Measurements from ENCODE around the gene NCK2. TPM values are rescaled to one million over a fixed set of nuclear protein-coding genes. Genes with fewer than 3 reads are reported as not detected.

The NCK2 gene
- total RNA-seq, 1 experiment from 2014 or later = 26.7 TPM

- Histone ChIP-seq H3K36me3 (ENCODE audit: control insufficient read depth in 1 of 2, insufficient read depth in 2 of 2, low read length in 2 of 2) (no peaks in the 10 kb centered on the region), H3K27me3 (ENCODE audit: insufficient read depth, low read length) (peaks cover 13% of the 10 kb centered on the region; the same call in 1 of the 2 replicates), H3K4me2 (ENCODE audit: low read length) (no peak overlapping the region), H2AFZ (ENCODE audit: low read depth, low read length, poor library complexity, severe bottlenecking) (no peak overlapping the region), H3K4me3 (replicated peaks in 1 of 2; ENCODE audit: low read depth in 1 of 2, low read length in 2 of 2) (no peak overlapping the region), H3K9ac (ENCODE audit: low read length) (no peak overlapping the region), H3K9me2 (ENCODE audit: insufficient read depth) (no peaks in the 10 kb centered on the region), H3K9me3 (ENCODE audit: control insufficient read depth in 1 of 2, insufficient read depth in 1 of 2, low read depth in 1 of 2, low read length in 2 of 2) (peaks cover 0 to 6% of the 10 kb centered on the region in 2 experiments; a peak in 1 of 4 replicates), H3K27ac (ENCODE audit: low read depth, low read length) (no peak overlapping the region), H3K79me2 (ENCODE audit: insufficient read depth, low read length) (no peaks in the 10 kb centered on the region), H3K4me1 (ENCODE audit: control insufficient read depth in 1 of 2, insufficient read depth in 2 of 2, low read length in 2 of 2) (no peaks in the 10 kb centered on the region), H4K20me1 (ENCODE audit: insufficient read depth) (no peaks in the 10 kb centered on the region)
- ChIA-PET RAD21 (ENCODE audit: low non-redundant PET in 1 of 2, low total read pairs in 2 of 2, uncharacterized antibody in 2 of 2, unreplicated experiment in 2 of 2) (no interaction called here), POLR2A (no interaction called here), CTCF (no interaction called here)
- TF ChIP-seq SRF (IDR thresholded peaks at IDR 0.05; ENCODE audit: low read depth) (no peak), ELF1 (IDR thresholded peaks at IDR 0.05; ENCODE audit: borderline replicate concordance, low read depth) (no peak), RAD21 (IDR thresholded peaks at IDR 0.05; ENCODE audit: low read depth) (no peak), REST (IDR thresholded peaks at IDR 0.05; ENCODE audit: low read depth) (no peak), JUND (IDR thresholded peaks at IDR 0.05) (no peak), POLR2AphosphoS5 (IDR thresholded peaks at IDR 0.05; ENCODE audit: low read depth, low read length) (no peak), SP1 (IDR thresholded peaks at IDR 0.05; ENCODE audit: low read depth) (no peak), ZBTB33 (IDR thresholded peaks at IDR 0.05; ENCODE audit: extremely low read depth, insufficient replicate concordance, low read length) (no peak), FOSL1 (IDR thresholded peaks at IDR 0.05; ENCODE audit: low read depth) (no peak), EZH2phosphoT487 (IDR thresholded peaks at IDR 0.05; ENCODE audit: borderline replicate concordance) (no peak), TCF7L2 (IDR thresholded peaks at IDR 0.05; ENCODE audit: borderline replicate concordance, extremely low read depth, insufficient read depth, insufficient read length) (no peak), CTCF (IDR thresholded peaks at IDR 0.05 in 2 of 3, conservative IDR thresholded peaks at IDR 0.05 in 1 of 3; ENCODE audit: borderline replicate concordance in 1 of 3, insufficient read depth in 1 of 3, low read depth in 2 of 3, low read length in 2 of 3) (no peak), EGR1 (IDR thresholded peaks at IDR 0.05; ENCODE audit: low read depth) (no peak), ZFX (IDR thresholded peaks at IDR 0.05) (no peak), YY1 (IDR thresholded peaks at IDR 0.05; ENCODE audit: extremely low read depth, insufficient replicate concordance, low read depth, low read length) (no peak), EZH2 (IDR thresholded peaks at IDR 0.05) (no peak), POLR2A (IDR thresholded peaks at IDR 0.05; ENCODE audit: borderline replicate concordance, extremely low read depth, insufficient read depth, insufficient read length) (no peak), CEBPB (IDR thresholded peaks at IDR 0.05; ENCODE audit: low read depth) (no peak), ATF3 (IDR thresholded peaks at IDR 0.05) (no peak)
- no TSS peak for BruUV-seq (replicated peaks)
- DNase-seq (ENCODE audit: low read depth, low spot score) = no peak
- 0 out of 2 replicates have a peak, but pooled peaks have one; percentile 47 for ATAC-seq
- intact Hi-C loops (cut with micrococcal nuclease) = no loop called here
These were observed 21.9 kb upstream of the NCK2 start for GRCh38 chr2:105722726-105723297.
